Large intestine (tissue), 3 donors: Measurements from ENCODE around the gene CDCA3. TPM values are rescaled to one million over a fixed set of nuclear protein-coding genes. Genes with fewer than 3 reads are reported as not detected.

Experiments
- DNase-seq, 2 donors: peaks; one replicate each; pipeline versions ENCODE4 v3.0.0 to v3.0.0-alpha.2; 2013
- H3K27ac ChIP-seq: one replicate; pipeline ENCODE4 v1.5.1; 2013; ENCODE audit warnings: low read length
- H3K27me3 ChIP-seq: 2 replicates; pipeline ENCODE4 v1.6.1; 2013; ENCODE audit warnings: low read length; ENCODE audit not compliant: control insufficient read depth, insufficient read depth
- H3K36me3 ChIP-seq: 2 replicates; pipeline ENCODE4 v1.6.1; 2013; ENCODE audit warnings: low read length; ENCODE audit not compliant: control insufficient read depth, insufficient read depth
- H3K4me1 ChIP-seq: one replicate; pipeline ENCODE4 v1.6.1; 2013; ENCODE audit warnings: low read length; ENCODE audit not compliant: control insufficient read depth, insufficient read depth
- H3K4me3 ChIP-seq: one replicate; pipeline ENCODE4 v1.5.1; 2013; ENCODE audit warnings: low read length
- H3K9me3 ChIP-seq: one replicate; pipeline ENCODE4 v1.6.1; 2013; ENCODE audit warnings: mild to moderate bottlenecking, low read depth, low read length, moderate library complexity; ENCODE audit not compliant: control insufficient read depth
- WGBS: methylation state at CpG from one replicate; pipeline ENCODE4 v1.1.5; 2013; ENCODE audit warnings: low lambda C conversion rate; ENCODE audit not compliant: insufficient coverage; 5-methylcytosine and 5-hydroxymethylcytosine counted together
- polyA plus RNA-seq: library from polyadenylated mRNA; unstranded; fragments of 120-200 nt; gene quantifications from one replicate; pipeline ENCODE4 v1.2.1, GENCODE V29; 2013

CDCA3 gene
- polyA plus RNA-seq, 1 donor, result 29.1 TPM

- Histone ChIP-seq H3K4me3 (no peak overlapping the region), H3K27me3 (peaks cover 13% of the 10 kb centered on the region), H3K36me3 (peaks cover 12% of the 10 kb centered on the region), H3K4me1 (peaks cover 27% of the 10 kb centered on the region), H3K27ac (no peak overlapping the region), H3K9me3 (no peaks in the 10 kb centered on the region)
- no peak for DNase-seq
- 80% methylated on average over 2 of the region's 22 CpGs for WGBS
Observed at GRCh38 chr12:6826734-6827436, 24.2 kb downstream of the CDCA3 start.

DNA sequence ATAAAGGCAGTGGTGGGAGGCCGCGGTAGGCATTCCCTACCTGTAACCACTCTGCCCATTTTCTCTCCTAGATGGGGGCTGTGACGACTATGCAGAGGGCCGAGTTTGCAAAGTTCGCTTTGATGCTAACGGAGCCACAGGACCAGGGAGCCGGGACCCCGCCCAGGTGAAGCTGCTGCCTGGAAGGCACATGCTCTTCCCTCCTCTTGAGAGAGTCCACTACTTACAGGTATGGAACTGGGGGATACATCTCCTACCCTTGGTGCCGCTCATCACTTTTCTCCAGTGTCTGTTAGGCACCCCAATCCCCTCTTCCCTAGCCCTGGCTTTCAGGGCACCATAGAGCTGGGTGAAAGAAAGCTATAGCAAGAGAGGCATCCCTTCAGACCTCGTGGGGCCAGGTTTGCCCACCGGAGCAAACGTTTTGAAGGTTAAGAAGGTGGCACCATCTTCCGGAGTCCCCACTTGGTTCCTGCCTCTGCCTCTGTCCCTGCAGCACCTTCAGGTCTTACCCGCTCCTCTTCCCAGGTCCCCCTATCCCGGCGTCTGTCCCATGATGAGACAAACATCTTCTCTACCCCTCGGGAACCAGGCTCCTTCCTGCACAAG, 24.9 kb downstream of the CDCA3 start:
- DNase-seq, result no peak
- 90% methylated on average over 2 of the region's 17 CpGs for WGBS
- H3K4me1 ChIP-seq, result peaks cover 30% of the 10 kb centered on the region

DNA sequence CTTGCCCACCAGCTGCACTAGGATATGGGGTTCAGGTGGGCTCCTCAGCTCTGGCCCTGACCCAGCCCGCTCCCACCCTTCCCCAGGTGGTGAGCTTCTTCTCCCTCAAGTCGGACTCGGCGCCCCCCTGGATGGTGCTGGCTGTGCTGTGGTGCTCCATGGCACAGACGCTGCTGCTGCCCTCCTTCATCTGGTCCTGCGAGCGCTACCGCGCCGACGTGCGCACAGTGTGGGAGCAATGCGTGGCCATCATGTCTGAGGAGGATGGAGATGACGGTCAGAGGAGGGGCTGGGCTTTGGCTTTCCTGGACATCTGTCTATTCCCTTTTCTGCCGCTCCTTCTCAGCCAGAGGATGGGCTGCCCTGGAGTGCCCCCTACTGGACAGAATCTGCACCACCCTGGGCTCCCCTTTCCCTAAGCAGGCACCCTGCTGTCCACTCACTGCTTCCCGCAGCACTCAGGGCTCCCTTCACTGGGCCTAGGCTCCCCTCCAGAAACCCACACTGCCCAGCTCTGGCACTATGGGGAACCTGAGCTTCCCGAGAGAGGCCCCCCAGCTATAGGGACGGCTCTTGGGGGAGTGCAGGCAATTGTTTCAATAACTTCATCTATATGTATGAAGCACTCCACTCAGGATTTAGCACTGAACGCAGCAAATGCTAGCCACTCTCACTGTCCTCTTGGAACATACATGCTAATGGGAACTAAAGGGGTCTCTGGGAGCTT, 25.5 kb downstream of the CDCA3 start:
- peaks cover 36% of the 10 kb centered on the region for H3K4me1 ChIP-seq

More for the DNA sequence above, 24.9 kb downstream of the CDCA3 start:
- Histone ChIP-seq H3K36me3 (peaks cover 5% of the 10 kb centered on the region), H3K9me3 (no peaks in the 10 kb centered on the region), H3K4me3 (no peak overlapping the region), H3K27me3 (peaks cover 16% of the 10 kb centered on the region), H3K27ac (no peak overlapping the region)

DNA sequence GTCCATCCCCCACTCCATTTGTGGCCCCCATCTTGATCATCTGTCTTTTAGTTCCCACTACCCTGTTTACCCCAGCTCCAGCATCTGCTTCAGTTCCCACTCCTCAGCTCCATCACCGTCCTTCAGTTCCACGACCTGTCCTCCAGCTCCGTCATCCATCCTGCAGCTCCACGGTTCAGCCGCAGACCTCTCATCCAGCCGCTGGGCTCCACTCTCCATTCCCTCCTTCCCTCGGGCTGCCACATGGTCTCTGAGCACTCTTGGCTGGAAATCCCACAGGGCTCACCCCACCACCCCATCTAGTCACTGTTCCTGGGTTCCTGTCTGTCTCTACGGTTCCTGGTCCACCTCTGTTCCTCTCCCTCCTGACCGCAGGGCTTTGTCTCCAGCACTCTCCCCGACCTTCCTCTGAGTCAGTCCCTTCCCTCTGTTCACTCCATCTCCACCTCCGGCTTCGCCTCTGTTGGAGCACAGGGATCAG, 26.1 kb downstream of the CDCA3 start:
- no peak overlapping the region for H3K27ac ChIP-seq
- peaks cover 21% of the 10 kb centered on the region for H3K27me3 ChIP-seq
- no peak overlapping the region for H3K4me3 ChIP-seq
- DNase-seq, result no peak
- no peaks in the 10 kb centered on the region for H3K9me3 ChIP-seq
- WGBS, result 39% methylated on average over 4 of the region's 12 CpGs
- peaks cover 32% of the 10 kb centered on the region for H3K4me1 ChIP-seq
- H3K36me3 ChIP-seq, result no peaks in the 10 kb centered on the region

More for the DNA sequence above, 25.5 kb downstream of the CDCA3 start:
- DNase-seq, result peak; percentile 76 to 78
- WGBS, result no CpG with 5 or more reads among the region's 19 CpGs
- Histone ChIP-seq H3K27ac (no peak overlapping the region), H3K9me3 (no peaks in the 10 kb centered on the region), H3K36me3 (no peaks in the 10 kb centered on the region), H3K4me3 (no peak overlapping the region), H3K27me3 (peaks cover 18% of the 10 kb centered on the region)

DNA sequence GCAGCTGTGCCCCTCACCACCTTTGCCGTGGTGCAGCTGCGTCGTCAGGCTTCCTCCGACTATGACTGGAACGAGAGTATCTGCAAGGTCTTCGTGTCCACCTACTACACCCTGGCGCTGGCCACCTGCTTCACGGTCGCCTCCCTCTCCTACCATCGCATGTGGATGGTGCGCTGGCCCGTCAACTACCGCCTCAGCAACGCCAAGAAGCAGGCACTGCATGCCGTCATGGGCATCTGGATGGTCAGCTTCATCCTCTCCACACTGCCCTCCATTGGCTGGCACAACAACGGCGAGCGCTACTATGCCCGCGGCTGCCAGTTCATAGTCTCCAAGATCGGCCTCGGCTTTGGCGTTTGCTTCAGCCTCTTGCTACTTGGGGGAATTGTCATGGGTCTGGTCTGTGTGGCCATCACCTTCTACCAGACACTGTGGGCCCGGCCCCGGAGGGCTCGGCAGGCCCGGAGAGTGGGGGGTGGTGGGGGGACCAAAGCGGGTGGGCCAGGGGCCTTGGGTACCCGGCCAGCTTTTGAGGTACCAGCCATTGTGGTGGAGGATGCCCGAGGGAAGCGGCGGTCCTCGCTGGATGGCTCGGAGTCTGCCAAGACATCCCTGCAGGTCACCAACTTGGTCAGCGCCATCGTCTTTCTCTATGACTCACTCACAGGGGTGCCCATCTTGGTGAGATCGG, 26.9 kb downstream of the CDCA3 start:
- Histone ChIP-seq H3K4me3 (no peak overlapping the region), H3K9me3 (no peaks in the 10 kb centered on the region), H3K36me3 (no peaks in the 10 kb centered on the region), H3K27ac (no peak overlapping the region), H3K4me1 (peaks cover 32% of the 10 kb centered on the region), H3K27me3 (peaks cover 25% of the 10 kb centered on the region)
- no CpG with 5 or more reads among the region's 37 CpGs for WGBS
- DNase-seq, result no peak

- no peak overlapping the region for H3K4me3 ChIP-seq
- peaks cover 25% of the 10 kb centered on the region for H3K27me3 ChIP-seq
- no peak for DNase-seq
- no peaks in the 10 kb centered on the region for H3K9me3 ChIP-seq
- H3K36me3 ChIP-seq, result no peaks in the 10 kb centered on the region
- H3K4me1 ChIP-seq, result peaks cover 32% of the 10 kb centered on the region
- WGBS, result no CpG with 5 or more reads among the region's 12 CpGs
- H3K27ac ChIP-seq, result no peak overlapping the region
Observed at GRCh38 chr12:6823182-6824084, 27.7 kb downstream of the CDCA3 start.

DNA sequence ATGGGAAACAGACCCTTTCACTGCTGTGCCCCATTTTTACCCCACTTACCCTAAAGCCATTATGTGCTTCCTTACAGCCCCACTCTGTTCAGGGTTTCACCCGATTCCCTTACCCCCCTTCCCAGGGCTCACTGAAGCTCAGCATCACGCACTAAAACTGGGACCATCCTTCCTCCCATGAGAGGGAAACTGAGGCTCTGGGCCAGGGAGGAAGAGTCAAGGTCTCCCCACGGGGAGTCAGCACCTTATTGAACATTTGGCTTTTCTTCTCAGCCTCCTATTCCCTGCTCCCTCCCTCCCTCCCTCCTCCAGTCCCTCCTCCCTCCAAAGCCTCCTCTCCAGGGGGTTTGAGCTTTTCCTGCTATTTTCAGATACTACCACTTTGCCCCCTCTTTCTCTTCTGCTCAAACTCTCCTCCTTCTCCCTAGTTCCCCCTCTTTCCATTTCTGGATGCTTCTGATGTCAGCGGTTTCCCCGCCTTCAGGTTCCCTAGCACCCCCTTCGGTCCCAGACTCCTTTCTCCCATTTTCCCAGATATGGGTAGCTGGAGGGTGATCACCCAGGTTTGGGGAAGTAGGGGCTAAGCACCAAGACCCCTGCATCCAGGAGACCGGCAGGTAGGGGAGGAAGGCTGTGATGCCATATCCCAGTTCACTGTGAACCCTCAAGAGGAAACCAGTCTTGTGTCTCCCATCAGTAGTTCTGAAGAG, 28.5 kb downstream of the CDCA3 start:
- Histone ChIP-seq H3K27ac (no peak overlapping the region), H3K36me3 (no peaks in the 10 kb centered on the region), H3K4me3 (no peak overlapping the region), H3K4me1 (peaks cover 28% of the 10 kb centered on the region), H3K9me3 (no peaks in the 10 kb centered on the region), H3K27me3 (peaks cover 25% of the 10 kb centered on the region)
- no CpG with 5 or more reads among the region's 7 CpGs for WGBS
- no peak for DNase-seq

DNA sequence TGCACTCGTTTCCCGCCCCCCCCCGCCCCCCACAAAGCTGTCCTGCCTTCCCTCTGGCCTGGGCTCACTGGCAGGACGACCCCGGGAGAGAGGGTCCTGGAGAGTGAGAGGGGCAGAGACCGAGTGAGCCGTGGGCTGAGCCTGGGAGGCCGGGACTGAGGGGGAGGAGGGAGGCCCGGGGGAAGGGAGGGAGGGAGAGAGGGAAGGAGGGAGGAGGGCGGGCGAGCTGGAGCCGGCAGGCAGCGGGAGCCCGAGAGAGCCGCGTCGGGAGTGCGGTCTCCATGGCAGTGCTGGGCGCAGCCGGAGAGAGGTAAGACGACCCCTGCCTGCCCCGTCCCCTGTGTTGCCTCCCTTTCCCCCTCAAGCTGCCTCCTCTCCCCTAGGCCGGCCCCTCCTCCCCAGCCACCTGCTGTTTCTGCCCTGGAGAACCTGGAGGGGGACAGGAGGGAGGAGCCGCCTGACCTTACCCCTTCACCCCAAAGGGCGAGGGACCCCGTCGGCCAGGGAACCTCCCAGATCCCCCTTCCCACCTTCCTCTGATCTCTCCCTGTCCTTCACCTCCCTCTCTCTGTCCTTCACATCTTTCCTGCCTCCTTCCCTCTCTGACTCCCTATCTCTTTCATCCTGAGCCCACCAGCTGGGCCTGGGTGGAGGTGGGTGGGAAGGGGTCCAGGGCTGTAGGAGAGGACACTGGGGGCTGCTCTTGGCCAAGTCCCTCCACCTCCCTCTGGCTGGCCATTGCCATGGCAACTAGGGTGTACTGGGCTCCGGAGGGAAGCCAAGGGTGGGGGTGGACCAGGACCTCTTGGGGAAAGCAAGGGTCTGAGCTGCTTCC, 29.3 kb downstream of the CDCA3 start, which contains the start of gene GPR162:
Gene GPR162, plus strand, starts transcription at position 231 of the 835 bp plus-strand sequence. CDS start 2,078 bp downstream, outside the sequence.
- peaks cover 20% of the 10 kb centered on the region for H3K4me1 ChIP-seq
- H3K27ac ChIP-seq, result no peak within 1 kb of the TSS
- peak within 1 kb of the TSS; percentile 41 for H3K4me3 ChIP-seq
- H3K9me3 ChIP-seq, result no peaks in the 10 kb centered on the region
- H3K36me3 ChIP-seq, result no peaks in the 10 kb centered on the region
- peak in 1 of 2 donors; percentile 60 for DNase-seq
- H3K27me3 ChIP-seq, result peaks cover 25% of the 10 kb centered on the region
- WGBS, result no CpG with 5 or more reads among the region's 28 CpGs
